Measurements from ENCODE around the gene CEACAM4.

- TF ChIP-seq CTCF (conservative IDR thresholded peaks at IDR 0.05 in 1 of 2, IDR thresholded peaks at IDR 0.05 in 1 of 2; ENCODE audit: low read depth in 1 of 2, low read length in 2 of 2): no peak
- no peak for TF ChIP-seq EZH2 (IDR thresholded peaks at IDR 0.05; ENCODE audit: low read length, missing control alignments)
Measured at GRCh38 chr19:41612483-41612882, 14.4 kb downstream of the CEACAM4 start.
